ENCODE measurements around the gene AP4B1.

DNA sequence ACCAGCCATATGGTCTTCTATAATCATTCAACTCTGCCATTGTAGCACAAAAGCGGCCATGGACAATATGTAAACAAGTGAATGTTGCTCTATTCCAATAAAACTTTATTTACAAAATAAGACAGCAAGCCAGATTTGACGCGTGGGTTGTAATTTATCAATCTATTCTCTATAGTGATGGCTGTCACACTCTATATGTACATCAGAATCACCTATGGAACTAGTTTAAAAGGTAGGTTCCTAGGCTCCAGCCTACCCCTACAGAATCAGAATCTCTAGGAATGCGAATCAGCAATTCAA lies 24.9 kb downstream of the AP4B1 start:
- TF ChIP-seq CTCF (IDR thresholded peaks at IDR 0.05; ENCODE audit: insufficient read depth, low read length) (no peak), POLR2AphosphoS5 (IDR thresholded peaks at IDR 0.05; ENCODE audit: low read depth) (no peak), GABPA (IDR thresholded peaks at IDR 0.05; ENCODE audit: low read depth) (no peak)

All from HL-60 (cell line).